ENCODE measurements around the gene SHOC2. TPM values are rescaled to one million over a fixed set of nuclear protein-coding genes. Genes with fewer than 3 reads are reported as not detected.
A peak's percentile ranks its signal among the peaks of the same experiment; 100 is the strongest.

SHOC2 gene
- polyA plus RNA-seq, 1 of the 3 experiments (the other 2 are of a cell fraction), result 6.9 TPM

DNA sequence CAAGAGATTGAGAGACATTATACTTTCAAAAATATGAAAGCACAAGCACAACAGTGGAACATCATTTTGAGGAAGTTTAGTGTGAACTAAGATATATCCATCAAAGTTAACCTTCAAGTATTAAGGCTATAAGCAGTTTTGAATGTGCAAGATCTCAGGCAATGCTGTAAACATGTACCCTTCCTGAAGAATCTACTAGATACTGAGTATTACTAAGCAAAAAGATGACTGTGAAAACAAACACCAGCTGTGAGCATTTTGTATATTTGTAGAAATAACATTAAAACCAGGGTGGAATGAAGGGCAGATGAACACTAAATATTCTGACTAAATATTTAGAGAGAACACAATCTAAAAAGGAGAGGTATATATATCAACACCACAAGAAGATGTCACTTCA is 116.1 kb downstream of the SHOC2 start (continued):
- TF ChIP-seq, protein P1, sequence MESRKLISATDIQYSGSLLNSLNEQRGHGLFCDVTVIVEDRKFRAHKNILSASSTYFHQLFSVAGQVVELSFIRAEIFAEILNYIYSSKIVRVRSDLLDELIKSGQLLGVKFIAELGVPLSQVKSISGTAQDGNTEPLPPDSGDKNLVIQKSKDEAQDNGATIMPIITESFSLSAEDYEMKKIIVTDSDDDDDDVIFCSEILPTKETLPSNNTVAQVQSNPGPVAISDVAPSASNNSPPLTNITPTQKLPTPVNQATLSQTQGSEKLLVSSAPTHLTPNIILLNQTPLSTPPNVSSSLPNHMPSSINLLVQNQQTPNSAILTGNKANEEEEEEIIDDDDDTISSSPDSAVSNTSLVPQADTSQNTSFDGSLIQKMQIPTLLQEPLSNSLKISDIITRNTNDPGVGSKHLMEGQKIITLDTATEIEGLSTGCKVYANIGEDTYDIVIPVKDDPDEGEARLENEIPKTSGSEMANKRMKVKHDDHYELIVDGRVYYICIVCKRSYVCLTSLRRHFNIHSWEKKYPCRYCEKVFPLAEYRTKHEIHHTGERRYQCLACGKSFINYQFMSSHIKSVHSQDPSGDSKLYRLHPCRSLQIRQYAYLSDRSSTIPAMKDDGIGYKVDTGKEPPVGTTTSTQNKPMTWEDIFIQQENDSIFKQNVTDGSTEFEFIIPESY (IDR thresholded peaks at IDR 0.05; ENCODE audit: borderline replicate concordance, low read depth), result no peak
- TF ChIP-seq SIN3A (IDR thresholded peaks at IDR 0.05; ENCODE audit: borderline replicate concordance, low read depth, low read length), result no peak

DNA sequence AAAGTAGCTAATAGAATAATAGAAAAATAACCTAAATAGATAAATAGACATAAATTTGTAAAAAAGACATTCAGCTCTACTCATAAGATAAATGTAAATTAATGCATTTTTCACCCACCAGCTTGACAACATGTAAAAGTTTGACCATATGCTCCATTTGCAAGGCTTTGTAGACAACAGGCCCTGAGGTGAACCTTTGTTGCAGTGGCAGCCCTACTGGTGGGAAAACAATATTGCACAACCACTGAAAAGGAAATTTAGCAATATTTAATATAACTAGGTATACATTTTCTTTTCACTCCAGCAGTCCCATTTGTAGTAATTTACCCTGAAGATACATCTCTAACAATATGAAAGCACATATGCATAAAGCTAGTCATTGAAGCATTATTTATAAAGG is 118.5 kb downstream of the SHOC2 start:
- Histone ChIP-seq H3F3A (replicated peaks; ENCODE audit: insufficient read depth) (peaks cover 9% of the 10 kb centered on the region), H3K27me3 (ENCODE audit: insufficient read depth) (no peaks in the 10 kb centered on the region), H3K9me2 (no peaks in the 10 kb centered on the region), H3K4me2 (no peak overlapping the region), H3K4me1 (ENCODE audit: control insufficient read depth in 1 of 2, insufficient read depth in 2 of 2, low read depth in 1 of 2, low read length in 1 of 2) (0 out of 4 replicates have a peak, but pooled peaks cover 0 to 11% of the 10 kb centered on the region in 2 experiments), H2AFZ (ENCODE audit: low read depth) (no peak overlapping the region), H3K9me3 (0 out of 2 replicates have a peak, but pooled peaks cover 9% of the 10 kb centered on the region), H3K27ac (ENCODE audit: low read depth in 2 of 2, low read length in 1 of 2) (no peak overlapping the region), H3K9ac (no peak overlapping the region), H3K79me2 (ENCODE audit: insufficient read depth) (no peaks in the 10 kb centered on the region), H3K4me3 (ENCODE audit: low read depth in 2 of 2, low read length in 1 of 2) (no peak overlapping the region), H4K20me1 (ENCODE audit: insufficient read depth) (no peaks in the 10 kb centered on the region), H3K36me3 (replicated peaks in 1 of 2; ENCODE audit: control insufficient read depth in 1 of 2, insufficient read depth in 2 of 2, low read length in 1 of 2) (no peaks in the 10 kb centered on the region)
- DNase-seq, result no peak
- TF ChIP-seq, protein P2, sequence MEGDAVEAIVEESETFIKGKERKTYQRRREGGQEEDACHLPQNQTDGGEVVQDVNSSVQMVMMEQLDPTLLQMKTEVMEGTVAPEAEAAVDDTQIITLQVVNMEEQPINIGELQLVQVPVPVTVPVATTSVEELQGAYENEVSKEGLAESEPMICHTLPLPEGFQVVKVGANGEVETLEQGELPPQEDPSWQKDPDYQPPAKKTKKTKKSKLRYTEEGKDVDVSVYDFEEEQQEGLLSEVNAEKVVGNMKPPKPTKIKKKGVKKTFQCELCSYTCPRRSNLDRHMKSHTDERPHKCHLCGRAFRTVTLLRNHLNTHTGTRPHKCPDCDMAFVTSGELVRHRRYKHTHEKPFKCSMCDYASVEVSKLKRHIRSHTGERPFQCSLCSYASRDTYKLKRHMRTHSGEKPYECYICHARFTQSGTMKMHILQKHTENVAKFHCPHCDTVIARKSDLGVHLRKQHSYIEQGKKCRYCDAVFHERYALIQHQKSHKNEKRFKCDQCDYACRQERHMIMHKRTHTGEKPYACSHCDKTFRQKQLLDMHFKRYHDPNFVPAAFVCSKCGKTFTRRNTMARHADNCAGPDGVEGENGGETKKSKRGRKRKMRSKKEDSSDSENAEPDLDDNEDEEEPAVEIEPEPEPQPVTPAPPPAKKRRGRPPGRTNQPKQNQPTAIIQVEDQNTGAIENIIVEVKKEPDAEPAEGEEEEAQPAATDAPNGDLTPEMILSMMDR (IDR thresholded peaks at IDR 0.05), result peak; percentile 27; the same call in 1 of the 2 replicates
- TF ChIP-seq, protein P3, sequence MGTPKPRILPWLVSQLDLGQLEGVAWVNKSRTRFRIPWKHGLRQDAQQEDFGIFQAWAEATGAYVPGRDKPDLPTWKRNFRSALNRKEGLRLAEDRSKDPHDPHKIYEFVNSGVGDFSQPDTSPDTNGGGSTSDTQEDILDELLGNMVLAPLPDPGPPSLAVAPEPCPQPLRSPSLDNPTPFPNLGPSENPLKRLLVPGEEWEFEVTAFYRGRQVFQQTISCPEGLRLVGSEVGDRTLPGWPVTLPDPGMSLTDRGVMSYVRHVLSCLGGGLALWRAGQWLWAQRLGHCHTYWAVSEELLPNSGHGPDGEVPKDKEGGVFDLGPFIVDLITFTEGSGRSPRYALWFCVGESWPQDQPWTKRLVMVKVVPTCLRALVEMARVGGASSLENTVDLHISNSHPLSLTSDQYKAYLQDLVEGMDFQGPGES (IDR thresholded peaks at IDR 0.05; ENCODE audit: low read depth, low read length), result no peak
- POLR2A ChIA-PET, result no interaction called here
- CTCF ChIA-PET, result interaction anchor here (0.8 kb wide), 1 partner anchor 13 kb away, joined by 3 read pairs; no protein-coding TSS in a partner anchor

DNA sequence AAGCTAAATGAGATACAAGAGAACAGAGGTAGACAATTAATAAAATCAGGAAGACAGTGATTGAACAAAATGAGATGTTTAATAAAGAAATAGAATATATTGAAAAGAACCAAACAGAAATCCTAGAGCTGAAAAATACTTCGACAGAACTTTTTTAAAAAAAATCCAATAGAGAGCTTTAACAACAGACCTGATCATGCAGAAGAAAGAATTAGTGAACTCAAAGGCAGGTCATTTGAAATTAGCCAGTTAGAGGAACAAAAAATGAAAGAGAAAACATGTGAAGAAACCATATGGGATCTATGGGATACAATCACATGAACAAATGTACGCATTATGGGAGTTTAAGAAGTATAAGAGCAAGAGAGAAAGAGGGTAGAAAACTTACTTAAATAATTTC is 120.1 kb downstream of the SHOC2 start:
- no peaks in the 10 kb centered on the region for H3K9me2 ChIP-seq
- no peak overlapping the region for H3K9ac ChIP-seq
- 0 out of 4 replicates have a peak, but pooled peaks cover 0 to 8% of the 10 kb centered on the region in 2 experiments for H3K4me1 ChIP-seq (ENCODE audit: control insufficient read depth in 1 of 2, insufficient read depth in 2 of 2, low read depth in 1 of 2, low read length in 1 of 2)
- no peak overlapping the region for H3K4me3 ChIP-seq (ENCODE audit: low read depth in 2 of 2, low read length in 1 of 2)
- H3K36me3 ChIP-seq (replicated peaks in 1 of 2; ENCODE audit: control insufficient read depth in 1 of 2, insufficient read depth in 2 of 2, low read length in 1 of 2), result no peaks in the 10 kb centered on the region
- no peaks in the 10 kb centered on the region for H3K79me2 ChIP-seq (ENCODE audit: insufficient read depth)
- WGBS (ENCODE audit: low lambda C conversion rate), result 32% methylated on average over 2 of the region's 2 CpGs
- no peak overlapping the region for H2AFZ ChIP-seq (ENCODE audit: low read depth)
- H3K27me3 ChIP-seq (ENCODE audit: insufficient read depth), result no peaks in the 10 kb centered on the region
- ChIA-PET CTCF (no interaction called here), POLR2A (no interaction called here)
- no peak overlapping the region for H3K4me2 ChIP-seq
- no peaks in the 10 kb centered on the region for H4K20me1 ChIP-seq (ENCODE audit: insufficient read depth)
- 0 out of 2 replicates have a peak, but pooled peaks cover 9% of the 10 kb centered on the region for H3K9me3 ChIP-seq
- H3F3A ChIP-seq (replicated peaks; ENCODE audit: insufficient read depth), result peaks cover 4% of the 10 kb centered on the region
- TF ChIP-seq RCOR1 (IDR thresholded peaks at IDR 0.05; ENCODE audit: low read length) (no peak), CHD2 (IDR thresholded peaks at IDR 0.05; ENCODE audit: low read length, partially characterized antibody) (no peak), MEF2A (IDR thresholded peaks at IDR 0.05; ENCODE audit: borderline replicate concordance, low read depth) (no peak), GABPA (IDR thresholded peaks at IDR 0.05; ENCODE audit: low read depth) (no peak), NFIC (IDR thresholded peaks at IDR 0.05; ENCODE audit: borderline replicate concordance) (no peak), FOXJ3 (CRISPR knock-in tag; IDR thresholded peaks at IDR 0.05) (no peak)
- TF ChIP-seq, protein P4, sequence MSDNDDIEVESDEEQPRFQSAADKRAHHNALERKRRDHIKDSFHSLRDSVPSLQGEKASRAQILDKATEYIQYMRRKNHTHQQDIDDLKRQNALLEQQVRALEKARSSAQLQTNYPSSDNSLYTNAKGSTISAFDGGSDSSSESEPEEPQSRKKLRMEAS (IDR thresholded peaks at IDR 0.05; ENCODE audit: low read depth), result no peak
- no peak overlapping the region for H3K27ac ChIP-seq (ENCODE audit: low read depth in 2 of 2, low read length in 1 of 2)
- no peak for DNase-seq

All from SK-N-SH (cell line).